ENCODE data around the gene CYGB. TPM values are rescaled to one million over a fixed set of nuclear protein-coding genes. Genes with fewer than 3 reads are reported as not detected.
A peak's percentile ranks its signal among the peaks of the same experiment; 100 is the strongest.

CYGB gene
- polyA plus RNA-seq, 3 donors, result not detected

DNA sequence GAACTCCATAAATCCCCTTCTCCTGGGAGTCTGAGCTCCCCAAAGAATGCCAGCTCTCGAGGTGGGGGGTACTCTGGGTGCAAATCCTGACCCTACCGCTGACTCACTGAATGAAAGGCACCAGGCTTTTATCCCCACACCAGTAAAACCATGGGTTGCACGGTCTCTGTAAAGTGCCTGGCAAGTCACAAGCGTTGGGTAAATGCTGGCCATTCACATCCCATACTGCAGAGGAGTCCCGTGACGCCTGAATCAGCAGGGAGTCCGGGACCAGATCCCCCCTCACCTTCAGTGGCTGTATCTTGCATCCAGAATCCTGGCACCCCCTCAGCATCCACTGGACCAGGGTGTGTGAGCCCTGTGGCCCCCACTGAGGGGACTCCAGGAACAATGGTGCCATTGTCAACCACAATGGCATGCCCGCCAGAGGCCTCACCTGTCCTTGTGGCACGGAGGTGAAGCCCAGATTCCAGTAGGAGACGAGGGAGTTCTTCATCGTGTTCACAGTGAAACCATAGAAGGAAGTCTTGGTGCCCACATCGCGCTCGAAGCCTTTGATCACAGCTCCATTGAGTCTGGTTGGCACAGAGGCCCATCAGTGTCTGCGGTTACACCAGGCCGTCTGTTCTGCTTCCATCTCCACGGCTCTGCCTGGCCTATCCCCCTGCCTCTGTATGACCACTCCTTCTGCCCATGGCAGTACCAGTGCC is 34.8 kb upstream of the CYGB start:
- Mint-ChIP-seq H3K27ac (no peak overlapping the region), H3K4me3 (no peak overlapping the region)
- intact Hi-C loops (cut with micrococcal nuclease), result no loop called here

DNA sequence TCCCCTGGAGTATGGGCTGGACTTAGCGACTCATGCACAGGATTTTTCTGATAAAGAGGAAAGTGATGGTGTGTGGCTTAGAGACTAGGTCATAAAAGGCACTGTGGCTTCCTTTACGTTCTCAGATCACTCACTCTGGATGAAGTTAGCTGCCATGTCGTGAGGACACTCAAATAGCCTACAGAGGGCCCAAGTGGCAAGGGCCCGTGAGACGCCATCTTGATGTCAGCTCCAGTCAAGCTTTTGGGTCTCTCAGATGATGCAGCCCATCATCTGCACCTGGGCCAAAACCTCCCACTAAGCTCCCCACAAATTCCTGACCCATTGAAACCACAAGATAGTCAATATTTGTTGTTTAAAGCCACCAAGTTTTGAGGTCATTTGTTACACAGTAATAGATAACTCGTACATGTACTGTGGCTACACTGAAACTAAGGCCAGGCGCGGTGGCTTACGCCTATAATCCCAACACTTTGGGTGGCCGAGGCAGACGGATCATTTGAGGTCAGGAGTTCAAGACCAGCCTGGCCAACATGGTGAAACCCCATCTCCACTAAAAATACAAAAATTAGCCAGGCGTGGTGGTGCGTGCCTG is 33.5 kb upstream of the CYGB start:
- Mint-ChIP-seq H3K4me3 (no peak overlapping the region), H3K27ac (peak overlapping the region in 1 of 7 donors; percentile 56), H3K36me3 (peaks cover 8 to 28% of the 10 kb centered on the region in 2 donors), H3K4me1 (peaks cover 28% of the 10 kb centered on the region), H3K9me3 (peaks cover 2 to 13% (median 6%) of the 10 kb centered on the region in 7 donors), H3K27me3 (ENCODE audit: low read depth in 3 of 3) (peaks cover 10 to 25% (median 17%) of the 10 kb centered on the region in 3 donors)
- H2AFZ ChIP-seq (ENCODE audit: insufficient read depth, low read depth, low read length, poor library complexity, severe bottlenecking), result no peak overlapping the region
- 99% methylated on average over 11 of the region's 13 CpGs for WGBS (ENCODE audit: insufficient coverage)
- H3K36me3 ChIP-seq (replicated peaks in 1 of 2; ENCODE audit: control insufficient read depth in 1 of 2, insufficient read depth in 2 of 2, low read length in 2 of 2), result peaks cover under 1 to 7% of the 10 kb centered on the region in 2 donors
- H3K9me3 ChIP-seq (replicated peaks in 1 of 2; ENCODE audit: control insufficient read depth in 1 of 2, insufficient read depth in 1 of 2, low read length in 2 of 2), result no peaks in the 10 kb centered on the region
- H4K20me1 ChIP-seq (ENCODE audit: insufficient read depth, low read length), result peaks cover 23% of the 10 kb centered on the region
- H3K4me2 ChIP-seq (replicated peaks; ENCODE audit: extremely low read depth, low read length, poor library complexity, severe bottlenecking), result no peak overlapping the region
- no peak overlapping the region for H3K27ac ChIP-seq (ENCODE audit: low read depth in 1 of 2, low read length in 2 of 2)
- no peak overlapping the region for H3K4me3 ChIP-seq (replicated peaks in 1 of 3; ENCODE audit: low read depth in 2 of 3, low read length in 3 of 3)
- no peak for DNase-seq
- TF ChIP-seq, protein P1, sequence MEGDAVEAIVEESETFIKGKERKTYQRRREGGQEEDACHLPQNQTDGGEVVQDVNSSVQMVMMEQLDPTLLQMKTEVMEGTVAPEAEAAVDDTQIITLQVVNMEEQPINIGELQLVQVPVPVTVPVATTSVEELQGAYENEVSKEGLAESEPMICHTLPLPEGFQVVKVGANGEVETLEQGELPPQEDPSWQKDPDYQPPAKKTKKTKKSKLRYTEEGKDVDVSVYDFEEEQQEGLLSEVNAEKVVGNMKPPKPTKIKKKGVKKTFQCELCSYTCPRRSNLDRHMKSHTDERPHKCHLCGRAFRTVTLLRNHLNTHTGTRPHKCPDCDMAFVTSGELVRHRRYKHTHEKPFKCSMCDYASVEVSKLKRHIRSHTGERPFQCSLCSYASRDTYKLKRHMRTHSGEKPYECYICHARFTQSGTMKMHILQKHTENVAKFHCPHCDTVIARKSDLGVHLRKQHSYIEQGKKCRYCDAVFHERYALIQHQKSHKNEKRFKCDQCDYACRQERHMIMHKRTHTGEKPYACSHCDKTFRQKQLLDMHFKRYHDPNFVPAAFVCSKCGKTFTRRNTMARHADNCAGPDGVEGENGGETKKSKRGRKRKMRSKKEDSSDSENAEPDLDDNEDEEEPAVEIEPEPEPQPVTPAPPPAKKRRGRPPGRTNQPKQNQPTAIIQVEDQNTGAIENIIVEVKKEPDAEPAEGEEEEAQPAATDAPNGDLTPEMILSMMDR (IDR thresholded peaks at IDR 0.05), result no peak
- H3K4me1 ChIP-seq (ENCODE audit: control insufficient read depth in 1 of 2, insufficient read depth in 2 of 2, low read length in 2 of 2), result peaks cover 21 to 28% of the 10 kb centered on the region in 2 donors
- no peaks in the 10 kb centered on the region for H3K79me2 ChIP-seq (ENCODE audit: insufficient read depth, low read length)
- peaks cover 0 to 7% of the 10 kb centered on the region in 2 donors for H3K27me3 ChIP-seq (ENCODE audit: control insufficient read depth in 2 of 2, insufficient read depth in 2 of 2, low read length in 2 of 2)
- intact Hi-C loops (cut with micrococcal nuclease), result no loop called here
- H3K9ac ChIP-seq (ENCODE audit: insufficient read depth, low read length, poor library complexity, severe bottlenecking), result no peak overlapping the region

More for the DNA sequence above, 34.8 kb upstream of the CYGB start:
- DNase-seq, result no peak
- H3K4me1 ChIP-seq (ENCODE audit: control insufficient read depth in 1 of 2, insufficient read depth in 2 of 2, low read length in 2 of 2), result peaks cover 18 to 19% of the 10 kb centered on the region in 2 donors
- TF ChIP-seq, protein P1 (IDR thresholded peaks at IDR 0.05), result no peak
- no peak overlapping the region for H3K9ac ChIP-seq (ENCODE audit: insufficient read depth, low read length, poor library complexity, severe bottlenecking)
- no peak overlapping the region for H3K27ac ChIP-seq (ENCODE audit: low read depth in 1 of 2, low read length in 2 of 2)
- WGBS (ENCODE audit: insufficient coverage), result 91% methylated on average over 16 of the region's 17 CpGs
- no peak overlapping the region for H3K4me3 ChIP-seq (replicated peaks in 1 of 3; ENCODE audit: low read depth in 2 of 3, low read length in 3 of 3)
- no peaks in the 10 kb centered on the region for H3K36me3 ChIP-seq (replicated peaks in 1 of 2; ENCODE audit: control insufficient read depth in 1 of 2, insufficient read depth in 2 of 2, low read length in 2 of 2)
- no peaks in the 10 kb centered on the region for H3K79me2 ChIP-seq (ENCODE audit: insufficient read depth, low read length)
- Mint-ChIP-seq H3K27me3 (ENCODE audit: low read depth in 3 of 3) (peaks cover 10 to 23% (median 17%) of the 10 kb centered on the region in 3 donors), H3K4me1 (peaks cover 28% of the 10 kb centered on the region), H3K9me3 (peaks cover 2 to 13% (median 6%) of the 10 kb centered on the region in 7 donors), H3K36me3 (peaks cover 0 to 21% of the 10 kb centered on the region in 2 donors)
- H3K4me2 ChIP-seq (replicated peaks; ENCODE audit: extremely low read depth, low read length, poor library complexity, severe bottlenecking), result no peak overlapping the region
- no peaks in the 10 kb centered on the region for H3K9me3 ChIP-seq (replicated peaks in 1 of 2; ENCODE audit: control insufficient read depth in 1 of 2, insufficient read depth in 1 of 2, low read length in 2 of 2)
- peaks cover 0 to 7% of the 10 kb centered on the region in 2 donors for H3K27me3 ChIP-seq (ENCODE audit: control insufficient read depth in 2 of 2, insufficient read depth in 2 of 2, low read length in 2 of 2)
- peaks cover 12% of the 10 kb centered on the region for H4K20me1 ChIP-seq (ENCODE audit: insufficient read depth, low read length)
- H2AFZ ChIP-seq (ENCODE audit: insufficient read depth, low read depth, low read length, poor library complexity, severe bottlenecking), result no peak overlapping the region
